GM19238 (cell line): ENCODE measurements around the gene ADAM8.

Experiments used
- DNase-seq: peaks from one replicate; pipeline ENCODE4 v3.0.0; 2011; ENCODE audit warnings: low spot score; ENCODE audit not compliant: insufficient read length

Gene ADAM8

GRCh38 chr10:133251388-133252222 lies 25.1 kb downstream of the ADAM8 start:
- DNase-seq = no peak

DNA sequence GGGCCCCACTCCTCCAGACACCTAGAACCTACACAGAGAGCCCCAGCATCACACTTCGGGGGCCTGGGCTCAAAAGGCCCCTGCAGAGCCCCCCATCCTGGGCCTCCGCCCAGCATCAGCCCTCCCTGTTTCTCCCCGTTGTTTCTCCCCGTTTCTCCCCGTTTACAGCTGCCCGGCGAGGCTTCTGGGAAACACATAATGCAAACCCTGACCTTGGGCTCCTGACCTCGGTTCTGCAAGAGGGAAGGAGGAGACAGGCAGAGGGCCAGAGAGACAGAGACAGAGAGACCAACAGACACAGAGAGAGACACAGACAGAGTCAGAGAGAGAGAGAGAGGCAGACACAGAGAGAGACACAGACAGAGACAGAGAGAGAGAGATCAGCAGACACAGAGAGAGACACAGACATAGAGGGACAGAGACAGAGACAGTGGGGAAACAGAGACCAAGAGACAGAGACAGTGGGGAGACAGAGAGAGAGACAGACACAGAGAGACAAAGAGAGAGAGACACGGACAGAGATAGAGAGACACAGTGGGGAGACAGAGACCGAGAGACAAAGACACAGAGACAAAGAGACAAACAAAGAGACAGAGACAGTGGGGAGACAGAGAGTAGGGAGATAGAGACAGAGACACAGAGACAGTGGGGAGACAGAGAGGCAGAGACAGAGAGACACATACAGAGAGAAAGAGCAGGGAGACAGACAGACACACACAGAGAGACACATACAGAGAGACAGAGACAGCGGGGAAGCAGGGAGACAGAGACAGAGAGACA lies 26.5 kb downstream of the ADAM8 start:
- DNase-seq = no peak

GRCh38 chr10:133249094-133249780 lies 27.4 kb downstream of the ADAM8 start:
- DNase-seq = no peak

GRCh38 chr10:133248334-133248715 lies 28.3 kb downstream of the ADAM8 start:
- DNase-seq = no peak

DNA sequence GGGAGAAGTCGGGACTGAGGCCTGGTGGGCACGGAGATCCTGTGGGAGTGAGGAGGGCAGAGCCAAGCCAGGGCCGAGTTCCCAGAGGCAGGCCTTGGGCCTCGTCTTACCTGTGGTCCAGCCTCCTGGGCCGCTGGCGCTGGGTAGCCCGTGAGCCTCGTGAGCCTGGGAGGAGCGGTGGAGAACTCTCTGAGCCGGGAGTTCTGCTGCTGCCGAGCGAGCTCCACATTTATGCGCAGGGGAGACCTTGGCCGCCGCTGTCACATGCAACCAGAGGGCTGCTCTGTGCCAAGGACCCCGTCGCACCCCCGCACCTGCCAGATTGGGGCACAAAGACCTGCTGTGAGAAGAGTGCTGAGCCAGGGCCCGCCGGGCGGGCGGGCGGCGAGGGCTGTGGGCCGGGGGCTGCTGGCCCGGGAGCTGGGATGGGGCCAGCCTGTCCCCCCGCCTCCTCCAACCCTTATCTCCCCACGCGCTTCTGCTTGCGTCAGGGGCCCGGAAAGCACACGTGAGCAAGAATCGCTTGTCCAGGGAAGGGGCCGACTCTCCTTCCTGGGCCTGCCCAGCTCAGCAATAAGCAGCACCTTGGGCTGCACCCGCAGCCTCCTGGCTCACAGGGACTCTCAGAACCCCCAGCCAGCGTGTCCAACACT lies 28.9 kb downstream of the ADAM8 start:
- DNase-seq = no peak

GRCh38 chr10:133246236-133246626 lies 30.4 kb downstream of the ADAM8 start:
- DNase-seq = no peak

- no peak for DNase-seq
Measured at GRCh38 chr10:133245439-133246235, 31.0 kb downstream of the ADAM8 start.

DNA sequence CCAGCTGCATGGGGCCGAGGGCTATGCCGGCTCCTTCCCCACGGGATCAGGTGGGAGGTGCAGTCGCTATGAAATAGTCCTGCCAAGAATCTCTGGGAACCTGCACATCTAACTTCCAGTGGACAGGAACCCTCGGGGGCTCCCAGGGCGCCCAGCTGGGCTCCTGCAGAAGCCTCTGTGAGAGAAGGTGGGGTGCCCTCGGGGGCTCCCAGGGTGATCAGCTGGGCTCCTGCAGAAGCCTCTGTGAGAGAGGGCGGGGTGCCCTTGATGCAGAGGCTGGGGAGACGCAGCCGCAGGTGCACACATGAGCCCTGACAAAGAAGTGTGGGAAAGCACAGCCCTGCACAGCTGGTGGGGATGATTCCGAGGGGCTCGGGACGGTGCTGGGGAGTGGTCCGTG lies 33.1 kb downstream of the ADAM8 start:
- DNase-seq = no peak

DNA sequence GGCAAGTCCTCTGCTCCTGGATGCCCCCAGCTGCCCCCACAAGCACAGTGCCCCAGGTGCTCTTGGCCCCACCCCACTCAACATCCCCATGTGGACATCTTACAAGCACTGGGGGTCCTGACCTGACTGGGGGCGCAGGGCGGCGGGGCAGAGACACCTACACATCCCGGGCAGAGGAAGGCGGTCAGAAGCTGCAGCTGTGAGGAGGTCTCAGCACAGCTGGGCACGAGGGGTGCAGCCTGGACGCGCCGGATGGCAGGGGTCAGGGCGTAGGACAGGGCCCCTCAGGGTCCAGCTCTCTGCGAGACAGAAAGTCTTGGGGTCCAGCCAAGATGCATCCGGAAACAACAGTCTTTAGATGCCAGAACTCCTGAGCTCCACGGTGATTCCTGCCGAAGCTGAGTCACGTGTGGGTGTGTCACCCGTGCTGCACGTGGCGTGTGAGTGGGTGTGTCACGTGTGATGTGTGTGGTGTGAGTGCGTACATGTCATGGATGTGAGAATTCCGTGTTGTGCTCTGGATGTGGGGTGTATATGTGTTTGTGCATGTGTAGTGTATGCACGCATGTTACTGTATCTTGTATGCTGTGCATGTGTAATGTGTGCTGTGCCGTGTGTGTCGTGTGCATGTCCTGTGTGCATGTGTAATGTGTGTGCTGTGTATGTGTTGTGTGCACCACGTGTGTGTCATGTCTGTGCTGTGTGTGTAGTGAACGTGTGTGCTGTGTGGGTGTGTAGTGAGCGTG lies 33.9 kb downstream of the ADAM8 start:
- DNase-seq = no peak

DNA sequence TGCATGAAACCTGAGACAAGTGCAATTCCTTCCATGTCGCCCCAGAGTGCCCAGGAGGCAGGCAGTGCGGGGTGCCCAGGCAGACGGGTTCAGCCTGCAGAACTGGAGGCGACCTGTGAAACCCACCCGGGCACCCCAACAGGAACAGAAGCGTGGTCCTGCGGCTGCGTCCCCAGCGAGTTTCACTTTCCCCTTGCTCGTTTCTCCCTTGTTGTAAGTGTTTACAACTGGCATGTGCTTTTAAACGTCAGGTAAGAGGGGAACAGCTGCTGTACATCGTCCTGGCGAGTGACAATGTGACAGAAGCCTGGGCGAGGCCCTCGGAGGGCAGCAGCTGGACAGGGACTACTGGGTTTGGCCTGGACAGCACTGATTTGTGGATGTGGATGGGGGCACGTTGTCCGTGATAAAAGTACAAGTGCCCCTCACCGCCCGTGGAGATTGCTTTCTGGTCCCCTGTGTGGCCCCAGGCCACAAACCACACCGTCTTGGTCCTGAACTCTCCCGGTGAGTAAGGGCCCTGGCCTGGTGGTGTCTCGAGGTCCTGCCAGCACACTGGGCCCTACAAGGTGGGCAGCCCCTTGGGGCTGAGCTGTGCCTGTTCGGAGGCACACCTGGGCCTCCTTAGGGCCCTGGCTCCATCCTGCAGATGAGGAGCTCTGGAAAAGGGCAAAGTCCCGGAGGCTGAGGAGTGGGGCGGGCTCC lies 35.0 kb downstream of the ADAM8 start:
- no peak for DNase-seq

DNA sequence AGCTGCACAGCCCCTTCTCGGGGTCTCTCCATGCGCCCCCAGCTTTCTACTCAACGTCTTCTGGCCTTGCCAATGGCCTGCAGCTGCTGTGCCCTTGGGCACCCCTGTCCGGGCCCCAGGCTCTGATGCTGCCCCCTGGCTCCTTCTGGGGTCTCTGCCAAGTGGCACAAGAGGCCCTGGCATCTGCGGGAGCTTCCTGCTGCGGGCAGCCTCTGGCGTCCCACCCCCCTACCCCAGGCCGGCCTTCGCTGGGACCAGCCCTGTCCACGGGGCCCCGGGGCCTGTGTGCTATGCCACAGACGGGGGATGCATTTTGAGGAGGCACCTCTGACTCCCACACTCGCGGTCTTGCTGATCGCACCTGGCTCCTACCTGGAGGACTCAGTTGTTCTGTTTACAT lies 36.7 kb downstream of the ADAM8 start:
- DNase-seq = no peak

- no peak for DNase-seq
Measured at GRCh38 chr10:133238466-133238804, 38.2 kb downstream of the ADAM8 start.

DNA sequence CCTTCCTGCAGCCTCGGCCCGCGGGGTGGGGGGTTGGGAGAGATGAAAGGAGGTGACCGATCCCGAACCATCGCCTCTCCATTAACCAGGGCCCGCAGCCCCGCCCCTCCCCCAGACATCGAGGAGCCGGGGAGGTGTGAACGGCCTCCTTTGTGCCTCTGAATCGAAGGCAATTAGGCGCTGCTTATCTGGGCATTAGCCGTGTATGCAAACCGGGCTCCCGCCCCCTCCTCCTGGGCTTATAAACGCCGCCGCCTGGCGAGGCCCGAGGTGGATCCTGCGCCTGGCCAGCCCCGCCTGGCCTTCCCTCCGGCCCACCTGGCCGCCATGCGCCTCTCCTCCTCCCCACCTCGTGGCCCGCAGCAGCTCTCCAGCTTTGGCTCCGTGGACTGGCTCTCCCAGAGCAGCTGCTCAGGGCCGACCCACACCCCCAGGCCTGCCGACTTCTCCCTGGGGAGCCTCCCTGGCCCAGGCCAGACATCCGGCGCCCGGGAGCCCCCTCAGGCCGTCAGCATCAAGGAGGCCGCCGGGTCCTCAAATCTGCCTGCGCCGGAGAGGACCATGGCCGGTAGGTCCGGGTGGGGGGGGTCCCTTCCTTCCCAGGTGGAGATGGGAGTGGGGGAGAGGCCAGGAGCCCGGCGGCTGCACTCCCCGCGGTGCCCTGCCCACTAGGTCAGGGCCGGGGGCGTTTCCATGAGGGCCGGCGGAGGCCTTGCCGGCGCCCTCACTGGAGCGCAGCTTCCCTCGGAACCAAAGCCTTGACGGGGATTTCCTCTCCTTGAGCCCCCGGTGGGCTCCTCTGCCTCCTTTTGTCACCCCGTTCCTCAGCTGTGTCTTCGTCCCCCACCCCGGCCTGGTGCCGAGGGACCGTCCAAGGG lies 38.8 kb downstream of the ADAM8 start, which contains the start of gene VENTX:
VENTX (plus strand) TSS at position 268 of the 878 bp plus-strand sequence; CDS start at position 328, 60 bp downstream.
- no peak for DNase-seq

DNA sequence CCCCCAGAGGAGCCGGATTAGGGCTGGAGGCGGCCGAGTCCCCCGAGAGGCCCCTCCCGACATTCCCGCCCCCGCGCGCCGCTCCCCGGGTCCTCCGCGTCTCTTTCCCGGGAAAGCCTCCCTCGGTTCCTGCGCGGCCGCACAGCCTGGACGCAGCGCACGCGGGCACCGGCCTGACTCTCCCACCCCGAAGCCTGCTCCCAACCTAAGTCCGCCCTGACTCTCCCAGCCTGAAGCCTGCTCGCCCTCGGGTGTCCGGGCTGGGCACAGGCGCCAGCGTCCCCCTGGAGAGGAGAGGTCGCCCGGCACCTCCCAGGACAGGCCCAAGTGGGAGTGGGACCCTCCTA lies 39.5 kb downstream of the ADAM8 start:
- no peak for DNase-seq

- DNase-seq = no peak
Measured at GRCh38 chr10:133236401-133237240, 40.0 kb downstream of the ADAM8 start.

DNA sequence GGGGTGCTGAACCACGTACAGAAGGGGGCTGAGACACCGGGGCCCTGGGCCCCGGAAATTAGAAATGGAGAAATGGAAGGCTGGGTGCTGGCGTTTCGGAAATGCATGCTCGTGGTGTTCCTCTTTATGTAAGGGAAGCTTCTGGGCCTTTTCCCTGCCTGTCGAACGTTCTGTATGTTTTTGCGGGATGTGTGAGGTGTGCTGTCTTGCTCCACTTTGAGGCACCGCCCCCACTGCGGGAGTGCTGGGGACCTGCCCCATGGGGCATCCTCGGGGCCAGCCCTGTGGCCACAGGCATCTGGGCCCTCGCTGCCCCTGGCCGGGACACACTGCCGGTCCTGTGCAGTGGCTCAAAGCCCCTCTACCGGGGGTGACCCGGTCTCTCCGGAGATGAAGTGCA lies 40.7 kb downstream of the ADAM8 start:
- DNase-seq = no peak

DNA sequence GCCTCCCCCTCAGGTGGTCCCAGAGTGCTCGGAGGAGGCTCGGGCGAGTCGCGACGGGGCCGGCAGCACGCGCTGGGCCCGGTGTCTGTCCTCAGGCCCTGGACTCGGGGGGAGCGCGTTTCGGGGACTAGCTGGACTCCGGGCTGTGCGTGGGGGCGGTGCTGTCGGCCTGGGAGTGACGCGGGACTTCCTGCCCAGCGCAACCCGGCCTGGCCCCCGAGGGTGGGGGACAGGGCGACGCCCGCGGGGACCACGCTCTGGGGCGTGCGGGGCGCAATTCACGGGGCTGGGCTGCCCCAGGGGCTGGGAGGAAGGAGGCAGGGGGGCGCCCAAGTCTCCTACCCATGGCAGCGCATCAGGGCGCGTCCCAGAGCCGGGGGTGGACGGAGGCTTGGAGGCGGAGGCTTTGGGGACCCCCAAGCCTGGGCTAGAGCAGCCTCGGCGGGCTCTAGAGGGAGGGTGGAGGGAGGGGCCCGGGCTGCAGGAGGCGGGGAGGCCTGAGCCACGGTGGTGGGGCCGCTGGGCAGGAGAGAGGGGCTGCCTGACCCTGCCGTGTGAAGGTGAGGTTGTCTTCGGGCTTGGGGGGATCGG lies 41.3 kb downstream of the ADAM8 start:
- no peak for DNase-seq
